CD14-positive monocyte (primary cell): Measurements from ENCODE around the gene AMIGO3. TPM values are rescaled to one million over a fixed set of nuclear protein-coding genes. Genes with fewer than 3 reads are reported as not detected.

ENCODE experiments used
- DNase-seq, 3 donors: peaks; one replicate each; pipeline ENCODE4 v3.0.0-alpha.2; 2011 to 2022
- H2AFZ ChIP-seq: 2 replicates; pipeline ENCODE4 v1.6.0; 2012; ENCODE audit warnings: mild to moderate bottlenecking, low read depth, low read length, inconsistent platforms; ENCODE audit not compliant: insufficient read depth, poor library complexity, severe bottlenecking
- H3K27ac ChIP-seq, 2 donors: 1 replicate in 1 of 2; 2 replicates in 1 of 2; pipeline ENCODE4 v1.5.1; 2012 to 2013; ENCODE audit warnings: low read length in 2 of 2, control low read depth in 1 of 2, inconsistent platforms in 1 of 2, low read depth in 1 of 2, mild to moderate bottlenecking in 1 of 2
- H3K27me3 ChIP-seq, 2 donors: one replicate each; pipeline versions ENCODE4 v1.6.0 to v1.6.1; 2011 to 2013; ENCODE audit warnings: low read length in 2 of 2; ENCODE audit not compliant: control insufficient read depth in 2 of 2, insufficient read depth in 2 of 2
- H3K36me3 ChIP-seq, 2 donors: replicated peaks in 1 of 2; 1 replicate in 1 of 2; 2 replicates in 1 of 2; pipeline versions ENCODE4 v1.5.1 to v1.6.1; 2012 to 2013; ENCODE audit warnings: low read length in 2 of 2, control low read depth in 1 of 2, inconsistent platforms in 1 of 2, mild to moderate bottlenecking in 1 of 2; ENCODE audit not compliant: insufficient read depth in 2 of 2, control insufficient read depth in 1 of 2
- H3K4me1 ChIP-seq, 2 donors: 1 replicate in 1 of 2; 2 replicates in 1 of 2; pipeline versions ENCODE4 v1.5.1 to v1.6.1; 2012 to 2013; ENCODE audit warnings: low read length in 2 of 2, control low read depth in 1 of 2, inconsistent platforms in 1 of 2, mild to moderate bottlenecking in 1 of 2, moderate library complexity in 1 of 2; ENCODE audit not compliant: insufficient read depth in 2 of 2, control insufficient read depth in 1 of 2
- H3K4me2 ChIP-seq: replicated peaks from 2 replicates; pipeline ENCODE3; 2012; ENCODE audit warnings: low read length, moderate library complexity, mild to moderate bottlenecking; ENCODE audit not compliant: poor library complexity, severe bottlenecking; ENCODE audit errors: extremely low read depth
- H3K4me3 ChIP-seq, 3 experiments: fragments of 200-600 bp in 1 of 3; sonication (generic) in 1 of 3; replicated peaks in 1 of 3; 1 replicate in 2 of 3; 2 replicates in 1 of 3; pipeline ENCODE4 v1.5.1; 2011 to 2013; ENCODE audit warnings: low read length in 3 of 3, mild to moderate bottlenecking in 3 of 3, control low read depth in 2 of 3, low read depth in 2 of 3, inconsistent platforms in 1 of 3, moderate library complexity in 1 of 3
- H3K79me2 ChIP-seq: 2 replicates; pipeline ENCODE4 v1.6.0; 2012; ENCODE audit warnings: mild to moderate bottlenecking, control low read depth, inconsistent platforms, low read length, moderate library complexity; ENCODE audit not compliant: insufficient read depth
- H3K9ac ChIP-seq: 2 replicates; pipeline ENCODE4 v1.6.0; 2017; ENCODE audit warnings: low read length, mild to moderate bottlenecking; ENCODE audit not compliant: insufficient read depth, poor library complexity, severe bottlenecking
- H3K9me3 ChIP-seq, 2 donors: replicated peaks in 1 of 2; 1 replicate in 1 of 2; 2 replicates in 1 of 2; pipeline versions ENCODE4 v1.5.1 to v1.6.1; 2012 to 2013; ENCODE audit warnings: low read length in 2 of 2, control low read depth in 1 of 2; ENCODE audit not compliant: control insufficient read depth in 1 of 2, insufficient read depth in 1 of 2
- H4K20me1 ChIP-seq: 2 replicates; pipeline ENCODE4 v1.6.0; 2012; ENCODE audit warnings: mild to moderate bottlenecking, low read length, control low read depth, moderate library complexity; ENCODE audit not compliant: insufficient read depth
- H3K27ac Mint-ChIP-seq, 7 donors: one replicate each; pipeline ENCODE4 v1.8.0; 2020; ENCODE audit warnings: mild to moderate bottlenecking in 7 of 7, mixed read lengths in 7 of 7, moderate library complexity in 6 of 7, inconsistent platforms in 2 of 7
- H3K27me3 Mint-ChIP-seq, 3 donors: one replicate each; pipeline ENCODE4 v1.8.0; 2021 to 2022; ENCODE audit warnings: low read depth in 3 of 3, mild to moderate bottlenecking in 3 of 3, mixed read lengths in 3 of 3, moderate library complexity in 3 of 3, inconsistent platforms in 1 of 3
- H3K36me3 Mint-ChIP-seq, 2 donors: one replicate each; pipeline ENCODE4 v1.8.0; 2020; ENCODE audit warnings: mixed read lengths in 2 of 2, inconsistent platforms in 1 of 2, mild to moderate bottlenecking in 1 of 2
- H3K4me1 Mint-ChIP-seq: one replicate; pipeline ENCODE4 v1.8.0; 2020; ENCODE audit warnings: mild to moderate bottlenecking, mixed read lengths
- H3K4me3 Mint-ChIP-seq, 2 donors: one replicate each; pipeline ENCODE4 v1.8.0; 2020; ENCODE audit warnings: mild to moderate bottlenecking in 2 of 2, mixed read lengths in 2 of 2, moderate library complexity in 1 of 2
- H3K9me3 Mint-ChIP-seq, 7 donors: one replicate each; pipeline ENCODE4 v1.8.0; 2020 to 2022; ENCODE audit warnings: mixed read lengths in 7 of 7, mild to moderate bottlenecking in 6 of 7, moderate library complexity in 6 of 7, inconsistent platforms in 2 of 7
- CTCF ChIP-seq: fragments of 200-600 bp; IDR thresholded peaks from one replicate; pipeline ENCODE4 v1.8.0; 2022; ENCODE audit warnings: antibody characterized with exemption, mild to moderate bottlenecking
- WGBS: methylation state at CpG from one replicate; pipeline ENCODE4 v1.1.5; 2013; ENCODE audit warnings: missing lambda C conversion rate; ENCODE audit not compliant: insufficient coverage; 5-methylcytosine and 5-hydroxymethylcytosine counted together
- intact Hi-C, 2 donors: fragments of 100-400 bp; cut with micrococcal nuclease; formaldehyde crosslinking; loops; one replicate each; pipeline versions ENCODE4 v1.15.0 to v1.15.1; 2023
- polyA plus RNA-seq, 3 donors: library from polyadenylated mRNA; depleted of rRNA in 1 of 3; unstranded in 2 of 3; stranded (reverse) in 1 of 3; fragments of 300-500 nt in 2 of 3; fragments of >200 nt in 1 of 3; fragmentation: Illumina TruSeq in 2 of 3; gene quantifications; 1 replicate in 2 of 3; 2 replicates in 1 of 3; pipeline ENCODE4 v1.2.3, GENCODE V29; 2012 to 2021

Gene AMIGO3
- polyA plus RNA-seq, 3 donors = 0.96 TPM; not detected in 2

DNA sequence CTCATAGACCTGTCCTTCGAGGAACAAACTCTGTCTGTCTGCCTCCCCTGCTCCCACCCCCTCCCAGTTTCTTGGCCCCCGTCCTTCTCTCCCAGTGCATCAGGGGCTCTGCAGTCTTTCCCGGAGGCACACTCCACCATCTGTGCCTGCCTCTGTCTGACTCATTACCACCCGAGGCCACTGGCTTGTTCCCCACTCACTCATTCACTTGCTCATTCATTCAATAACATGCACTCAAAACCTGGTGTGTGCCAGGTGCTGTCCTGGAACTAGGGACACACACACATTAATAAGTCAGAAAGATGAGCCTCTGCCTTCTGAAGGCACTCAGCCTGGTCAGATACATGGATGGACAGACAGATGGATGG lies 12.4 kb downstream of the AMIGO3 start:
- H3K36me3 ChIP-seq = peaks cover 41 to 53% of the 10 kb centered on the region in 2 donors
- H3K27ac ChIP-seq = no peak overlapping the region
- H3K4me3 ChIP-seq = no peak overlapping the region
- 100% methylated on average over 4 of the region's 4 CpGs for WGBS
- TF ChIP-seq CTCF = no peak
- H3K27me3 ChIP-seq = no peaks in the 10 kb centered on the region
- no peak overlapping the region for H3K9ac ChIP-seq
- no peak for DNase-seq
- Mint-ChIP-seq H3K27me3 (peaks cover 0 to 5% (median 0%) of the 10 kb centered on the region in 3 donors), H3K27ac (peak overlapping the region in 1 of 7 donors; percentile 38), H3K36me3 (peaks cover 45 to 76% of the 10 kb centered on the region in 2 donors), H3K4me1 (peaks cover 2% of the 10 kb centered on the region), H3K4me3 (no peak overlapping the region), H3K9me3 (no peaks in the 10 kb centered on the region)
- H3K4me2 ChIP-seq = no peak overlapping the region
- no peaks in the 10 kb centered on the region for H3K9me3 ChIP-seq
- H4K20me1 ChIP-seq = peaks cover 6% of the 10 kb centered on the region
- no peak overlapping the region for H2AFZ ChIP-seq
- no peaks in the 10 kb centered on the region for H3K4me1 ChIP-seq
- intact Hi-C loops = no loop called here
- no peaks in the 10 kb centered on the region for H3K79me2 ChIP-seq

DNA sequence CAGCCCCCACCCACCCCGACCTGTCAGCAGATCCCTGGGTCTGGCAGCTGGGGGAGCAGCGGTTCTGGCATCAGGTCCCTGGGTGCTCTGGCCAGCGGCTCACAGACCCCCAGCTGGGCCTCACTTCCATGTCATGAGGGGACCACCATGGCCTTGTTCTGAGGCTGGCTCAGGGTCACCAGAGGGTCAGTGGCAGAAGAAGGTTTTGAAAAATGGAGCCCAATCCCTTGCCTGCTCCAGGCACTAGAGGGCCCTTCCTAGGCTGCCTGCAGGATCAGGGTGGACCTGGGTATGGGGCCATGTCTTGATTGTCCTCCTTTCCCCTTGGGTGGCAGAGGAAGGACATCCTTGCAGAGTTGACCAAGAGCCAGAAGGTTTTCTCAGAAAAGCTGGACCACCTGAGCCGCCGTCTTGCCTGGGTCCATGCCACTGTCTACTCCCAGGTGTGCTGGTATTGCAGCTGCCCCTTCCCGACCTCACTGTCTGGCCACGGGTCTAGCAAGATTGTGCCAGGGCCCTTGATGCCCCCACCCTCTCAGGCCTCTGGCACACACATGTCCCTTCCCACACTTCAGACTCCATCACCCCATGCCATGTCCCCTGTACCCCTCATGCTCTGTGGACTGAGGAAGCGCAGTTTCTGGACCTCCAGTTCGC lies 12.9 kb downstream of the AMIGO3 start:
- no peaks in the 10 kb centered on the region for H3K79me2 ChIP-seq
- DNase-seq = no peak
- Mint-ChIP-seq H3K36me3 (peaks cover 47 to 80% of the 10 kb centered on the region in 2 donors), H3K9me3 (no peaks in the 10 kb centered on the region), H3K4me3 (no peak overlapping the region), H3K27ac (no peak overlapping the region), H3K27me3 (peaks cover 0 to 3% (median 0%) of the 10 kb centered on the region in 3 donors), H3K4me1 (no peaks in the 10 kb centered on the region)
- peaks cover 6% of the 10 kb centered on the region for H4K20me1 ChIP-seq
- H3K36me3 ChIP-seq = peaks cover 46 to 59% of the 10 kb centered on the region in 2 donors
- no peak overlapping the region for H3K4me3 ChIP-seq
- H3K9ac ChIP-seq = no peak overlapping the region
- no peak overlapping the region for H3K4me2 ChIP-seq
- H2AFZ ChIP-seq = no peak overlapping the region
- H3K4me1 ChIP-seq = no peaks in the 10 kb centered on the region
- TF ChIP-seq CTCF = no peak
- intact Hi-C loops = no loop called here
- no peak overlapping the region for H3K27ac ChIP-seq
- H3K27me3 ChIP-seq = no peaks in the 10 kb centered on the region
- H3K9me3 ChIP-seq = no peaks in the 10 kb centered on the region
- 96% methylated on average over 9 of the region's 9 CpGs for WGBS
